HPDE6-E6E7 (cell line): ENCODE data around the gene XG.
"Not testable (repeated sequence)": the region's sequence is repeated elsewhere in the genome, so short reads cannot be mapped to it uniquely, and the experiment has no call there.

ENCODE experiments used
- DNase-seq: peaks from one replicate; pipeline ENCODE4 v3.0.0; 2011; ENCODE audit warnings: missing footprints; ENCODE audit errors: extremely low spot score

Gene XG

GRCh38 chrX:2780472-2781225 is 28.8 kb downstream of the XG start:
- not testable (repeated sequence) for DNase-seq

GRCh38 chrX:2781226-2781571 is 29.4 kb downstream of the XG start:
- no peak for DNase-seq

- no peak for DNase-seq
Measured at GRCh38 chrX:2781698-2782097, 29.9 kb downstream of the XG start.

GRCh38 chrX:2782171-2782570 is 30.3 kb downstream of the XG start:
- no peak for DNase-seq

DNA sequence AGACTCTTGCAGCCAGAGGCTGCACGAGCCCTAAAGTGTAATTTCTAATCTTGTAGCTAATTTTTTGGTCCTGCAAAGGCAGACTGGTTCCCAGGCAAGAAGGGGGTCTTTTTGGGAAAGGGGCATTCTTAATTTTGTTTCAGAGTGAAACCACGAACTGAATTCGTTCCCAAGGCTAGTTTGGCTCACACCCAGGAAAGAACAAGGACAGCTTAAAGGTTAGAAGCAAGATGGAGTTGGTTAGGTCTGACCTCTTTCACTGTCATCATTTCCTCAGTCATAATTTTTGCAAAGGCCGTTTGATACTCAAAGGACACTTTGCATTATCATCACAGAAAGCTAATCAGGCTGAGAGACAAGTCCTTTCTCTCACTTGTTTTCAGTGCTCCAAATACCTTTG is 30.9 kb downstream of the XG start:
- no peak for DNase-seq

DNA sequence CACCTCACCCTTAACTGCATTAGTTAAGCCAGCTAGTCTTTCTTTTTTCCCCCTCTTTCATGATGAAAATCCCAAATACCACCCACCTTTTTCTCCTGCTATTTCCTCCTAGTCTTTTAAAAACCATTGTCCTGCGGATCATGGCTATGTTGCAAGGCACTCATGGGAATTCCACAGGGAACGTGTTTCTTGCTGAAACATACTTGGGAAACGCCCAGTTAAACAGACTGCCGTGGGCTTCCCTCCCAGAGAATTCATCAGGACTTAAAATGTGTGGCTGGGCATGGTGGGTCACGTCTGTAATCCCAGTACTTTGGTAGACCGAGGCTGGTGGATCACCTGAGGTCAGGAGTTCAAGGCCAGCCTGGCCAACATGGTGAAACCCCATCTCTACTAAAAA is 32.2 kb downstream of the XG start:
- DNase-seq = no peak

DNA sequence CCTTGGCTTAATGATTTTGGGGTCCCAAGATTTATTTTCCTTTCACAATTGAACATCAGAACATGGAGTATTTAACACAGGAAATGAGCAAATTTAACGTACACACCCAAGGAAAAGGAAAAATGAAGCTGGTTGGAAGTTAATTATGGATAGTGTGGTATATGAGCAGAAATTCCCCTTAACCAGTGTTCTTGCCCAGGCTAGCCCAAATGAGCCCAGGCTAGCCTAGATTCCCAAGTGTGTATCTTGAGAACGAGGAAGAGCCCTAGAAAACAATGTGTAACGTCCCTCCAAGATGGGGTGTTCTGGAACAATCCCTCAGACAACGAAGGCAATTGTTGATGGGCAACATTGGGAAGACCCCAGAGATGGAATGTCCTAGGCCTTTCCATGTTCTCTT is 33.7 kb downstream of the XG start:
- DNase-seq = no peak

- no peak for DNase-seq
Measured at GRCh38 chrX:2788980-2789379, 37.1 kb downstream of the XG start.

- DNase-seq = no peak
Measured at GRCh38 chrX:2789569-2789968, 37.7 kb downstream of the XG start.

- DNase-seq = no peak
Measured at GRCh38 chrX:2793752-2794151, 41.9 kb downstream of the XG start.

DNA sequence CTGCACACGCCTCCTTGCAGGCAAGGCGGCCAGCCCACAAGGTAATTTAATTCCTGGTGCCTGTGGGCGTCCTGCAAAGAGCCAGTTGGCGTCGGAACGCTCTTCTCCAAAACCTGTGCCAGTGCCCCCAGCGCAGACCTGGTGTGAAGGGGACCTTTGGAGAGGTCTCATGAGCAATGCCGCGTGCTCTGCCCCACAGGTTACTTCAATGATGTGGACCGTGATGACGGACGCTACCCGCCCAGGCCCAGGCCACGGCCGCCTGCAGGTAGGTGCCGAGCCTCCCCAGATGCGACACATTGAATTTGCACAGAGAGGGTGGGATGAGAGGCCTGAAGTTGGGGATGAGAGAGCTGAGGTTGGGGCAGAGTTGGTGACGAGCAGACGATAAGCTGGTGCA is 42.5 kb downstream of the XG start:
- no peak for DNase-seq

DNA sequence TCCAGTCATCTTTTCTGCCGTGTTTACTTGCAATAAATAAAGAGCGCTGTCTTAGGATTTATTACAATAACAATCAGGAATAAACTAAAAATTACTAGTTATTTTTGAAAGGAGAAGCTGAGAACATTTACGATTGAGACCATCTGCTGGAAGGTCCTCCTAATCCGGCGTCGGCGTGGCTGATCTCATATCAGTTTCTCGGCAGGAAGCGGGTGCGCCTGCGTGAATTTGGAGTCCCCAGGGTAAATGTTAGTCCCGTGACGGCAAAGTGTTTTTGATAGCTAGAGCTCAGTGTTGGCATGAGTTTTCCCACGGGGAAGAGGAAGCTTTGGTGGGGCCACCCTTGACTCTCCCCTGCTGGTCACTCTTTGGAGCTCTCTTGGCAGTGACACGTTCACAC is 45.0 kb downstream of the XG start:
- DNase-seq = not testable (repeated sequence)

- DNase-seq = no peak
Measured at GRCh38 chrX:2799369-2799768, 47.5 kb downstream of the XG start.

GRCh38 chrX:2799980-2800379 is 48.1 kb downstream of the XG start:
- not testable (repeated sequence) for DNase-seq

GRCh38 chrX:2801223-2801622 is 49.4 kb downstream of the XG start:
- no peak for DNase-seq

DNA sequence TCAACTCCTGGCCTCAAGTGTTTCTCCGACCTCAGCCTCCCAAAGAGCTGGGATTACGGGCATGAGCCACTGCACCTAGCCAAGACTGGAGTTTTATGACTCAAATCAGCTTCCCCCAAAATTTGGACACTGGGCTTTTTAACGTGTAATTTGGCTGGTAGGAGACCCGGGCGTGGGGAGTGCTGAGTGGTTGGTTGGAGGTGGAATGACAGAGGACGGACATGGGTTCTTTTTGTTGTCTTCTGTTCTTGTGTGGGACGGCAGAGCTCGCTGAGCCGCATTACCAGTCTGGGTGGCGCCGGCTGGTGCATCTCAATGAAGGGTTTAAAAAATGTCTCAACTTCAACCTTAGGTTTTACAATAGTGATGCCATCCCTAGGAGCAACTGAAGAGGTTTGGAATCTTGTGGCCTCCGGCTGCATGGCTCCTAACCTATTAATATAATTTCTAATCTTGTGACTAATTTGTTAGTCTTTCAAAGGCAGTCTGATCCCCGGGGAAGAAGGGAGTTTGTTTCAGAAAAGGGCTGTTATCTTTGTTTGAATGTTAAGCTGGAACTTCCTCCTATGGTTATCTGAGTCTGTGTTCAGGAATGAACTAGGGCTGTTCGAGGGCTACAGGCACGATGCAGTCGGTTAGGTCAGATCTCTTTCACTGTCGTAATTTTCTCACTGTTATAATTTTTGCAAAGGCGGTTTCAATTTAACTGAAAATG is 50.7 kb downstream of the XG start:
- not testable (repeated sequence) for DNase-seq

GRCh38 chrX:2803486-2803885 is 51.6 kb downstream of the XG start:
- DNase-seq = not testable (repeated sequence)

DNA sequence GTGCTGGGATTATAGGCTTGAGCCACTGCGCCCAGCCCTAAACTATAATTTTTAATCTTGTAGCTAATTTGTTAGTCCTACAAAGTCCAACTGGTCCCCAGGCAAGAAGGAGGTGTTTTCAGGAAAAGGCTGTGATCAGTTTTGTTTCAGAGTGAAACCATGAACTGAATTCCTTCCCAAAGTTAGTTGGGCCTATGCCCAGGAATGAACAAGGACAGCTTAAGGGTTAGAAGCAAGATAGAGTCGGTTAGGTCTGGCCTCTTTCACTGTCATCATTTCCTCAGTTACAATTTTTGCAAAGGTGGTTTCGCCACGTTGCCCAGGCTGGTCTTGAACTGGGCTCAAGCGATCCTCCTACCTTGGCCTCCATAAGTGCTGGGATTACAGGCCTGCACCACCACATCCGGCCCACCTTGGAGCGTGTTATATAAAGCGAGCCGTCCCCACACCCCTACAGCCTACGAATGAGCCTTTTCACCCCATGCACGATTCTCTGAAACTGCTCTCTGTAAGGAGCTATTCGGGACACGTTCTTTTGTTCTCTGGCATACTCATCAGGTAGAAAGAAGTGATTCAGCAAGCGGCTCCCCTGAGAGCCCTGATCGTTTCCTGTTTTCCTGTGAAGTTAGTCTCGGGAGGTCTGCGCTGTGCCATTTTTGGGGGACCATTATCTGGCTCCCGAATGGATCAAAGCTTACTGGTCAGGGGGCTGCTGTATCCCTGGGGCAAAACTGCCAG is 52.4 kb downstream of the XG start:
- DNase-seq = not testable (repeated sequence)

DNA sequence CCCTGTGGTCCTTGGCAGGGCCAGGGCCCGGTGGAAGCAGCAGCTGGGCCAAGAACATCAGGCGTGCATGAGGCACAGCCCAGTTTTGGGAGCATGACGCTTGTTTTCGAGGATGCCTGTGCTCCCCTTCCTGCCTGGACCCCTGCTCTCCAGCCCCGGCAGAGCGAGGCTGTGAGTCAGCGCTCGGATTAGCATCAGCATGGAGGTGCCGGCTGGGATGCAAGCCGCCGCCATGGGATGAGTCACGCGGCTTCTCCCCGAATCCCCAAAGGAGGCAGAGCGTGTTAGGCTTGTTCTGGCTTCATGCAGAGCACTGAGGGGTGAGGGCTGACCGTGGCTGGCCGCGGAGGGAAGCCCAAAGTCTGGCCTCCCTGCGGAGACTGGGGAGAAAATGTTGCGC is 53.0 kb downstream of the XG start:
- DNase-seq = not testable (repeated sequence)

- DNase-seq = no peak
Measured at GRCh38 chrX:2811271-2811670, 59.4 kb downstream of the XG start.

DNA sequence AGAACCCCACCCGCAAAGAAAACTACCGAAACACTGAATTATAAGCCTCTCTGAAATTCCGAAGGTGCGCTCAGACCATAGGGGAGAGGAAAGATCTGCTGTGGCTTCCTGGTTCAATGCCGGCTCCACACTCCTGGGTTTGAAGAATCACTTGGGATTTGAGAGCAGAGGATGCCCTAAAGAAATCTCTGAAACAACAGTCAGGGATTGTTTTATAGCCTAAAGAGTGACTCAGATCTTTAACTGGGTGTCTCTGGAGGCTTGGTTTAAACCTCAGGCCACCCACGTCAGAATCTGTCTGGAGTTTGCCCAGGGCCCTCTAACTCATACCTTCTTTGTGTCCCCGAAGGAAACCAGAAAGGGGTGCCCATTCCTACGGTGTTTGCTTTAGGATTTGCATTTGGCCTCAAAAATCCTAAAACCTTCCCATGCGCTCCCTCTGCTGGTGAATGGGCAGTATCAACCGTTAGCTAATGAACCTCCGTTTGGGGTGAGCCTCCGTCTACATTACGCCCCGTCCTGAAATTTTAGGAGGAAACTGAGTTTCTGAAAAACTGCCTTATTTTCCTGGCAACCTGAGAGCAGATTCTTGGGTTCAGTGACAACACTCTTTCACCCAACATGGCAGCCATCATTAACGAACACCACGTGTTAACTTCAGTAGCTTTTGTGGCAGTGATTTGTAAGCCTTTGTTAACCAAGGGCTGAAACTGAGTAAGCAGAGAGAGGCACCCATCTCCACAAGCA is 60.5 kb downstream of the XG start:
- not testable (repeated sequence) for DNase-seq

DNA sequence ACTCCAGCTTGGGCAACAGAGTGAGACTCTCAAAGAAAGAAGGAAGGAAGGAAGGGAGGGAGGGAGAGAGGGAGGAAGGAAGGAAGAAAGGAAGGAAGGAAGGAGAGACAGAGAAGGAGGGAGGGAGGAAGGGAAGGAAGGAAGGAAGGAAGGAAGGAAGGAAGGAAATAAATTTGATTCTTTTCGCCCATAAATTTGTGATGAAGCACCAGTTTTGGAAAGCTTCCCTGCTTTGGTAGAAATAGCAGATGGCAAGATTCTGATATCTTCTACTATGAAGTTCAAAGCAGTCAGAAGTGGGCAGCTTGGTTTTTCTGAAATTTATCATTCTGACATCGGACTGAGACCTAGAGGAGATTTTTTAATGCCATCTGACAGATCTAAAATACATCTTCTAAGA is 65.2 kb downstream of the XG start:
- no peak for DNase-seq
